SK-MEL-5 (cell line): ENCODE results near the gene IFT57. TPM values are rescaled to one million over a fixed set of nuclear protein-coding genes. Genes with fewer than 3 reads are reported as not detected.

Experiments
- DNase-seq: peaks from one replicate; pipeline ENCODE4 v3.0.0-alpha.2; 2016; ENCODE audit warnings: low read depth, low spot score
- in situ Hi-C: cut with HindIII; loops from 2 replicates; pipeline ENCODE4 v1.10.0; 2016; ENCODE audit warnings: low sequenced_read_pairs, high pct_unique_total_duplicates, low pct_unique_long_range_greater_than_20kb
- total RNA-seq: library from RNA; depleted of rRNA; stranded (reverse); fragments of >200 nt; shearing (Covaris generic); gene quantifications from 2 replicates; pipeline ENCODE4 v1.2.3, GENCODE V29; 2014; rRNA removed

IFT57 gene
- total RNA-seq, 1 experiment from 2014 or later: 32.4 TPM

GRCh38 chr3:108118038-108118768 lies 104.0 kb downstream of the IFT57 start:
- no peak for DNase-seq
- in situ Hi-C loops: no loop called here

- in situ Hi-C loops: no loop called here
- no peak for DNase-seq
Observed at GRCh38 chr3:108117241-108117775, 104.9 kb downstream of the IFT57 start.

GRCh38 chr3:108114423-108115065 lies 107.7 kb downstream of the IFT57 start:
- DNase-seq: no peak
- in situ Hi-C loops: no loop called here

- in situ Hi-C loops: no loop called here
- no peak for DNase-seq
Observed at GRCh38 chr3:108113975-108114374, 108.2 kb downstream of the IFT57 start.

- in situ Hi-C loops: no loop called here
- no peak for DNase-seq
Observed at GRCh38 chr3:108110934-108111333, 111.3 kb downstream of the IFT57 start.

Other genes with a start within 250 kb of the IFT57 start
- gene CD47, start 131.4 kb downstream of the IFT57 start, total RNA-seq: 138 and 169 TPM in 2 replicates
- gene HHLA2, start 74.1 kb upstream of the IFT57 start, total RNA-seq: not detected in 2 replicates